HepG2 (cell line): Measurements from ENCODE around the gene DNAI4. TPM values are rescaled to one million over a fixed set of nuclear protein-coding genes. Genes with fewer than 3 reads are reported as not detected.

Experiments used
- AHDC1 ChIP-seq: sonication (generic); formaldehyde crosslinking; IDR thresholded peaks from 2 replicates; pipeline ENCODE4 v1.5.1; 2020; ENCODE audit warnings: mild to moderate bottlenecking, missing genetic modification reagents, borderline replicate concordance
- HDAC2 ChIP-seq: sonication (generic); formaldehyde crosslinking; IDR thresholded peaks from 2 replicates; pipeline ENCODE4 v1.4.0; 2020; ENCODE audit warnings: missing genetic modification reagents
- IRF1 ChIP-seq: sonication (generic); formaldehyde crosslinking; IDR thresholded peaks from 2 replicates; pipeline ENCODE4 v1.4.0; 2020; ENCODE audit warnings: low read depth, mild to moderate bottlenecking, missing genetic modification reagents
- ZMYM2 ChIP-seq: sonication (generic); formaldehyde crosslinking; IDR thresholded peaks from 2 replicates; pipeline ENCODE4 v1.8.0; 2022; ENCODE audit warnings: mild to moderate bottlenecking, missing genetic modification reagents
- polyA plus RNA-seq, 8 experiments: library from polyadenylated mRNA; depleted of rRNA in 3 of 8; stranded (reverse) in 7 of 8; unstranded in 1 of 8; fragments of >200 nt; fragmentation: Illumina TruSeq in 4 of 8; extraction: Trizol in 4 of 8; gene quantifications; 2 replicates each; pipeline versions ENCODE4 v1.2.1 to v1.2.3, GENCODE V29; 2011 to 2016; ENCODE audit warnings: low read depth in 4 of 8, missing spikeins in 1 of 8, mixed read lengths in 1 of 8; ENCODE audit not compliant: insufficient read depth in 1 of 8
- total RNA-seq, 5 experiments: library from RNA; depleted of rRNA; stranded (reverse); fragments of >200 nt; fragmentation: Illumina TruSeq; extraction: Trizol; gene quantifications; 2 replicates each; pipeline ENCODE4 v1.2.3, GENCODE V29; 2016; ENCODE audit warnings: low read depth in 1 of 5

DNAI4 gene
- total and polyA plus RNA-seq, 2 of the 13 experiments (the other 11 are each of a cell fraction or from before 2014, with no cell fraction given): 0.04 to 0.08 TPM

- no peak for TF ChIP-seq AHDC1 (CRISPR knock-in tag)
- TF ChIP-seq ZMYM2 (CRISPR knock-in tag): 0 out of 2 replicates have a peak, but pooled peaks have one; percentile 1
- TF ChIP-seq IRF1: no peak
- peak; percentile 39; the same call in 1 of the 2 replicates for TF ChIP-seq HDAC2
These were observed 6.1 kb upstream of the DNAI4 start (continued) for GRCh38 chr1:66930823-66931174.
